SH-SY5Y (cell line): ENCODE measurements around the gene NPRL2.
A peak's percentile ranks its signal among the peaks of the same experiment; 100 is the strongest.

Source experiments
- GATA2 ChIP-seq: IDR thresholded peaks from 2 replicates; pipeline ENCODE4 v1.6.1; 2011; ENCODE audit warnings: mild to moderate bottlenecking, low read depth, low read length
- GATA3 ChIP-seq: IDR thresholded peaks from 2 replicates; pipeline ENCODE4 v1.6.1; 2011; ENCODE audit warnings: low read depth, mild to moderate bottlenecking, low read length, moderate library complexity

NPRL2 gene

GRCh38 chr3:50350527-50351322, at the start of gene NPRL2, which contains the start of gene CYB561D2:
Gene NPRL2 (minus strand): TSS chr3:50350775. CDS start chr3:50350652, 123 bp downstream.
Gene CYB561D2 (plus strand): TSS chr3:50350862. CDS start chr3:50351434, 572 bp downstream.
- TF ChIP-seq GATA2 (no peak), GATA3 (no peak)

GRCh38 chr3:50396502-50396901, 45.9 kb upstream of the NPRL2 start:
- TF ChIP-seq GATA3 (no peak), GATA2 (no peak)

GRCh38 chr3:50395070-50395860, 44.7 kb upstream of the NPRL2 start:
- TF ChIP-seq GATA3 (no peak), GATA2 (no peak)

GRCh38 chr3:50393061-50393460, 42.5 kb upstream of the NPRL2 start:
- no peak for TF ChIP-seq GATA3
- TF ChIP-seq GATA2, result no peak

GRCh38 chr3:50392101-50392715, 41.6 kb upstream of the NPRL2 start:
- no peak for TF ChIP-seq GATA2
- TF ChIP-seq GATA3, result no peak

GRCh38 chr3:50390508-50391224, 40.1 kb upstream of the NPRL2 start:
- no peak for TF ChIP-seq GATA3
- TF ChIP-seq GATA2, result no peak; the same call in 1 of the 2 replicates

GRCh38 chr3:50389414-50389767, 38.8 kb upstream of the NPRL2 start:
- TF ChIP-seq GATA2, result no peak

- TF ChIP-seq GATA3, result no peak
These were observed 38.3 kb upstream of the NPRL2 start for GRCh38 chr3:50388720-50389413.

GRCh38 chr3:50388016-50388719, 37.6 kb upstream of the NPRL2 start:
- no peak for TF ChIP-seq GATA2
- TF ChIP-seq GATA3, result no peak

- peak; percentile 42; the same call in 1 of the 2 replicates for TF ChIP-seq GATA2
- no peak for TF ChIP-seq GATA3
These were observed 35.2 kb upstream of the NPRL2 start for GRCh38 chr3:50385754-50386153.

GRCh38 chr3:50383750-50384149, 33.2 kb upstream of the NPRL2 start:
- no peak for TF ChIP-seq GATA2
- TF ChIP-seq GATA3, result no peak

- TF ChIP-seq GATA2 (no peak), GATA3 (no peak)
These were observed 32.1 kb upstream of the NPRL2 start for GRCh38 chr3:50382722-50383121.

- TF ChIP-seq GATA2 (peak; percentile 74), GATA3 (no peak)
These were observed 30.8 kb upstream of the NPRL2 start for GRCh38 chr3:50381383-50381782.
